ENCODE measurements around the gene CDC42BPA. TPM values are rescaled to one million over a fixed set of nuclear protein-coding genes. Genes with fewer than 3 reads are reported as not detected.
"Not testable (repeated sequence)": the region's sequence is repeated elsewhere in the genome, so short reads cannot be mapped to it uniquely, and the experiment has no call there.

The CDC42BPA gene
- total RNA-seq, 1 experiment from 2014 or later: 21.1 TPM

DNA sequence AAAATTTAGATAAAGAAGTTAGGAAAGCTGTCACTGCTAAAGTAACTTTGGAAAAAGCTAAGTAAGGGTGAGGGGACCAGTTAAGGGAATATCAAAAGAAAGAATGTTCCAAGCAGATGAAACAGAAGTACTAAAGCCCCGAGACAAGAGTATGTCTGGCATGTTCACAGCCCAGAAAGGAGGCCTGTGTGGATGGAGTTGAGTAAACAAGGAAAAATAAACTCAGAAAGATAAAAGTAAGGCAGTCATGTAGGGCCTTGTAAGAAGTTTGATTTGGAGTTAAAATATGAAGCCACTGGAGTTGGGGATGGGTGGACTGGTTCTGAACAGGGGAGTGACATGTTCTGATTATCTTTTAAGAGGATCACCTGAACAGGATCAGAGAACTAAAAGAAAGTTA, 177.9 kb downstream of the CDC42BPA start:
- in situ Hi-C loops (cut with HindIII; ENCODE audit: low pct_unique_long_range_greater_than_20kb, low sequenced_read_pairs): no loop called here
- DNase-seq (ENCODE audit: low read depth, low spot score): no peak

DNA sequence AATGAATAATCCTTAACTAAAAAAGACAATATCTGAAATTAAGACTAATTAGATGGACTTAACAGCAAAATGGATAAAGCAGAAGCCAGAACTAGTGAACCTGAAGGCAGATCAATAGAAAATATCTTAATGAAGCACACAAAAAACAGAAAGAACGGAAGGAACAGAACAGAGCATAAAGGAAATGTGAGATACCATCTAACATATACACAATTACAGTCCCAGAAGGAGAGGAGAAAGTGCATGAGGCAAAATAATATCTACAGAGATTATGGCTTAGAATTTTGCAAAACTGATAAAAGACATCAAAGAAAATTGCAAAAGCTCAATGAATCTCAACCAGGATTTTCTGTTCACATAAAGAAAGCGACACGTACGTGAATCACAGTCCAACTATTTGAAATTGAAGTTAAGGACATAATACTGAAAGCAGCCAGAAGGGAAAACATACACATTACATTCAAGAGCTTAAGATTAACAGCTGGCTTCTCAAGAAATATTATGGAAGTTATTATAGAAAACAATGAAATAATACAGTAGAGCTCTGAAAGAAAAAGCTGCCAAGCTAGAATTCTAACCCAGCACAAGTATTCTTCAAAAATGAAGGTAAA, 182.0 kb downstream of the CDC42BPA start:
- DNase-seq (ENCODE audit: low read depth, low spot score): no peak
- in situ Hi-C loops (cut with HindIII; ENCODE audit: low pct_unique_long_range_greater_than_20kb, low sequenced_read_pairs): no loop called here

DNA sequence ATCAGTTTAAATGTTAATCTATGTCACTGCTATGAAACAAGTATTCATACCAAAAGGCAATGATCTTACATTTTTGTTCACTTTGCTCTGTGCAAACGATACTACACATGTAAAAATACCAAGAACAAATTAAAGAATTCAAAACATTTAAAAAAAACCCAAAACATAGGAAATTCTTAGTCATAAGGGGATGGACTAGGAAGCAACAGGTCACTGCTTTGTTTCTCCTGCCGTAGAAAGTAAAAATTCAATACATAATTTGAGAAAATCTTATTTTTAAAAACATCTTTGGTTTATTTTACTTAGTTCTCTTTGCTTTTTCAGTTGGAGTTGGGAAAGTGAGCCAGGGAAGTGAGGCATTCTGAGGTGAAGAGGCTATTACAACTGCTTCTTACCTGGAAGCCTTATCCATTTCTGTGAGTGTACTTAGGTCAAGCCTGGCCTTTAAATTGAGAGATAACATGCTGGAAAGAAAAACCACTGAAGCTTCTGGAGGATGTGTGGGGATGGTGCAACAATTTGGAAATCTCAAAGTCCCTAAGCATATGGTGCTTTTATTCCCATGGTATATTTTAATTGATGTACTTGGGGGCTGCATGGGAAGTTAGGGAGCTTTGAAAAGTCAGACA, 183.5 kb downstream of the CDC42BPA start:
- no peak for DNase-seq (ENCODE audit: low read depth, low spot score)
- in situ Hi-C loops (cut with HindIII; ENCODE audit: low pct_unique_long_range_greater_than_20kb, low sequenced_read_pairs): no loop called here

DNA sequence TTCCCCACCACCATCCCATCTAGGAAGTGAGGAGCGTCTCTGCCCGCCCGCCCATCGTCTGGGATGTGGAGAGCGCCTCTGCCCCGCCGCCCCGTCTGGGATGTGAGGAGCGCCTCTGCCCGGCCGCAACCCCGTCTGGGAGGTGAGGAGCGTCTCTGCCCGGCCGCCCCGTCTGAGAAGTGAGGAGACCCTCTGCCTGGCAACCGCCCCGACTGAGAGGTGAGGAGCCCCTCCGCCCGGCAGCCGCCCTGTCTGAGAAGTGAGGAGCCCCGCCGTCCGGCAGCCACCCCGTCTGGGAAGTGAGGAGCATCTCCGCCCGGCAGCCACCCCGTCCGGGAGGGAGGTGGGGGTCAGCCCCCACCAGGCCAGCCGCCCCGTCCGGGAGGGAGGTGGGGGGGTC, 185.6 kb downstream of the CDC42BPA start:
- in situ Hi-C loops (cut with HindIII; ENCODE audit: low pct_unique_long_range_greater_than_20kb, low sequenced_read_pairs); DNase-seq (ENCODE audit: low read depth, low spot score): not testable (repeated sequence)

DNA sequence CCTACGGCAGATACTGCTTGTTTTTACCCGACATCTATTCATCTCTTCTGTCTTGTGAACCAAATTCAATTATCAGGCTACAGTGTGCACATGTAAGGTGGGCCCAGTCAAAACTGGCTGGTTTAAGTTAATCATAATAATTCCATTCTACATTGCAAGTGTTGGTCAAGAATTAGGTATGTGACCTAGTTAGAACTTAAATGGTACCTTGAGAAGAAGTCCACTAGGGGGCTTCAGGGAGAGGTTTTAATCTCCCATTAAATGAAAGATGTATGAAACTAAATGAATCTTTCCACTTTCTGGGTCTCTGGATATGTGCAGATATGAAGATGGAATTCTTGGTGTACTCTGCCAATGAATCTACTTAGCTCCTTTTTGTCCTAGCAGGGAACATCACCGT, 187.1 kb downstream of the CDC42BPA start:
- DNase-seq (ENCODE audit: low read depth, low spot score): peak; percentile 49
- in situ Hi-C loops (cut with HindIII; ENCODE audit: low pct_unique_long_range_greater_than_20kb, low sequenced_read_pairs): no loop called here

DNA sequence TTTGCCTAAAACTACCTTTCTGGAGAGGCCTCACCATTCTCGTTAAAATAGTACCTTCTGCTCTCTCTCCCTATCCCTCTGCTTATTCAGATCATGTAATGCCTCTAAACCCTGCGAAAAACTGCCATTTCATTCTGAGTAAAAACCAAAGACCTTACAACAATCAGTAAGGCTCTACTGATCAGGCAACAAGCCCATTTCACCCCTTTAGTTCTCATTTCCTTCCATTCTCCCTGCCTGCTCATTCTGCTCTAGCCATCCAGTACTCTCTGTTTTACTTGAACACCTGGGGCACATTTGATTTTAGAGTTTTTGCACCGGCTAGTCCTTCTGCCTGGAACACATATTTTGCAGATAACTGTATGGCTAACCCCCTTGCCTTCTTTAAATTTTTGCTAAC, 190.4 kb downstream of the CDC42BPA start:
- DNase-seq (ENCODE audit: low read depth, low spot score): no peak
- in situ Hi-C loops (cut with HindIII; ENCODE audit: low pct_unique_long_range_greater_than_20kb, low sequenced_read_pairs): no loop called here

DNA sequence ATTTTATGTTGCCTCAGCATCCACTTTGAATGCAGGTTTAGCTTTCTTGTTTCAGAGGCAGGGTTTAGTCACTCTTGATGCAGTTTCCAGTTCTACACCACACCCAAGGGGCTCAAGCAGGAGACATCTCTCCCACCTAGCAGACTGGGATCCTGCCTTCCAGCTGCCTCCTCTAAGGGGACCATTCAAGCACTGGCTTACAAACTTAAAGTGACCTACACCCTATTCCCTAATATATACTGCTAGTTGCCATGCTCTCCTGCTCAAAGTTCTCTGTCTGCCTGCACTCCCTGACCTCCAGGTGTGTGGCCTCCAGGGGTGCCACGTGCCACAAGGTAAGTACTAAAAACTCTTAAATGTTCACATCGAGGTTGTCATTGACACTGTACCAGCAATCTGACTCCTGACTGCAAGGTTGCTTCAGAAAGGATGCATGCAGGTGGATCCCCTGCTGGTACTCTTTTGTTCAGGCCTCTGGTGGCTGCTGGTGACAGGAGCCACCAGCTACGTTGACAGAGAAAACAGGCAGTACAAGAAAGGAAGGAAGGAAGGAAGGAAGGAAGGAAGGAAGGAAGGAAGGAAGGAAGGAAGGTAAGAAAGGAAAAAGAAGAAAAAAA, 192.3 kb downstream of the CDC42BPA start:
- no peak for DNase-seq (ENCODE audit: low read depth, low spot score)
- in situ Hi-C loops (cut with HindIII; ENCODE audit: low pct_unique_long_range_greater_than_20kb, low sequenced_read_pairs): no loop called here

DNA sequence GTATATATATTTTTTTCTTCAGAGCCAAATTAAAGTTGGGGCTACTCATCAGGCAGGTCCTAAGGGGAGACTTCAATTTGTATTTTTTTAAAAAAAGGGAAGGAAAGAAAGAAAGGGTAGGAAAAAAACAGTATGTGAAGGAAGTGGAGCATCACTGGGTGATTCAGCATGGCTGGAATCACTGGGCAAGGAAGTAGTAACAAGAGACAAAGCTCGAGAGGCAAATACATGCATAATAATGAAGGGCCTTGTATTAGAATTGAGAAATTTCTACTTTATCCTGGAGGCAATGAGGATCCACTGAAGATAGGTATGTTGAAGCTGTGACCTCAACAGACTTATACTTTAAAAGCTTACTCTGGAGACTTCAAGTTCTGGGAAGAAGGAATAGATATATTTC, 193.8 kb downstream of the CDC42BPA start:
- in situ Hi-C loops (cut with HindIII; ENCODE audit: low pct_unique_long_range_greater_than_20kb, low sequenced_read_pairs): no loop called here
- DNase-seq (ENCODE audit: low read depth, low spot score): no peak

DNA sequence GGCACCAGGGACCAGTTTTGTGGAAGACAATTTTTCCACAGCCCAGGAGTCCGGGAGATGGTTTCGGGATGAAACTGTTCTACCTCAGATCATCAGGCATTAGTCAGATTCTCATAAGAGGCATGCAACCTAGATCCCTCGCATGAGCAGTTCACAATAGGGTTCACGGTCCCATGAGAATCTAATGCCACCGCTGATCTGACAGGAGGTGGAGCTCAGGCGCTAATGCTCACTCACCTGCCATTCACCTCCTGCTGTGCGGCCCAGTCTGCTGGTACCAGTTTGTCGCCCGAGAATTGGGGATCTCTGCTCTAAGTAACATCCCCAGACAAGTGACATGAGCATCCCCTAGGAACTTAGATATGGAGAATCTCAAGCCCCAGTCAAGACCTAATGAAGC, 197.5 kb downstream of the CDC42BPA start:
- DNase-seq (ENCODE audit: low read depth, low spot score): no peak
- in situ Hi-C loops (cut with HindIII; ENCODE audit: low pct_unique_long_range_greater_than_20kb, low sequenced_read_pairs): no loop called here

DNA sequence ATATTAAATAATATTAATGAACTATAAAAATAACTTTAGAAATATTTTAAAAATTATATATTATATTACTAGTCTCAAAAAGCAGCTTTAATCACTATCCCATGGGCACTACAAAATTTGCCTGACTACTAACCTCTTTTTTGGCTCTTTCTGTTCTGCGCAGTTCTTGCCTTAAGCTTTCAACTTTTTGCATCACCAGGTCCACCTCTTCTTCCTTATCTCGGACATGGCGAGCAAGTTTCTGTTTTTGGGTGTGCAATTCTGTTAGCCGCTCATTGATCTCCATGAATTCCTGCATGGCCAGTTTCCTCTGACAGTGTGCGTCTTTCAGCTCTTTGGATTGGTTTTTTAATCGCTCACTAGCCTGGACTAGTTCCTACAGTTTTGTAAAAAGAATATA, 205.8 kb downstream of the CDC42BPA start:
- in situ Hi-C loops (cut with HindIII; ENCODE audit: low pct_unique_long_range_greater_than_20kb, low sequenced_read_pairs): no loop called here
- no peak for DNase-seq (ENCODE audit: low read depth, low spot score)

DNA sequence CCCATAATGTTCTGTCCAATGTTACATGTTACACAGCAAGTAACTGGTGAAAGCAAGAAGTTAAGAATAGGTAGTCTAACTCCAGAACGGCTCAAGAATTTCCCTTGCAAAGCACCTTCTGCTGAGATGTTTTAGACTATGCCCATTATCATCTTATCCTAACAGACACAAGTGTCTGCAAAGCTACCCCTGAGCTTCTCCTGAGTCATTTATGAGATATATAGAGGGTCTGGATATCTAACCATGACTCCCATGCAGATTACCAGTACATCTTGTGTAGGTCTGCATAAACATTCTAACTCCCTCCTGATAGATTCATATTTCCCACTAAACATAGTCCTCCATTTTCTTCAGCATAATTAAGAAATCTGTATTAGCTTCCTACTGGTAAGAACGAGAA, 206.5 kb downstream of the CDC42BPA start:
- in situ Hi-C loops (cut with HindIII; ENCODE audit: low pct_unique_long_range_greater_than_20kb, low sequenced_read_pairs): no loop called here
- no peak for DNase-seq (ENCODE audit: low read depth, low spot score)

DNA sequence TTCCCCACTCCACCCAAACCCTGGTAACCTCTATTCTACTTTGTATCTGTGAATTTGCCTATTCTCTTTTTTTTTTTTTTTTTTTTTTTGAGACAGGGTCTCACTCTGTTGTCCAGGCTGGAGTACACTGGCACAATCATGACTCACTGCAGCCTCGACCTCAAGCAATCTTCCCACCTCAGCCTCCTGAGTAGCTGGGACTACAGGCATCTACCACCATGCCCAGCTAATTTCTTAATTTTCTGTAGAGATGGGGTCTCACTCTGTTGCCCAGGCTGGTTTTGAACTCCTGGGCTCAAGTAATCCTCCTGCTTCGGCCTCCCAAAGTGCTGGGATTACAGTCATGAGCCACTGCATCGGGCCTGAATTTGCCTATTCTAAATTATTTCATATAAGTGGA, 213.0 kb downstream of the CDC42BPA start:
- DNase-seq (ENCODE audit: low read depth, low spot score); in situ Hi-C loops (cut with HindIII; ENCODE audit: low pct_unique_long_range_greater_than_20kb, low sequenced_read_pairs): not testable (repeated sequence)

DNA sequence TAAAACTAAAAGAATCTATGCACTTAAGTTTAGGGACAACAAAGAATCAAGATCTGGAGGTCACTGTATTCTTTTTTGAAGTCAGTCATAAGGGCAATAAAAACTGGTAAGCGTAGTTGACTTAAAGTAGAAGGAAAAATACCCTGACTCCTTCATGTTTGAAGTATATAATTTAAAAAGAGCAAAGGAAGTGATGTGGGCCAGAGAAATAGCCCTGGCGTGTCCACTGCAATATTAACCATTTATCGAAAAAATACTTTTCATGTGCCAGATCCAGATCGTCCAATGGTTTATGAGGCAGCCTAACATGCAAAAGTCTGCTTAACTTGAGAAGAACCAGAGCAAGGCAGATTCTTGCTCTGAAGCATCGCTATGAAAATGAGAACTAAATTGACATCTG, 216.2 kb downstream of the CDC42BPA start:
- DNase-seq (ENCODE audit: low read depth, low spot score): no peak
- in situ Hi-C loops (cut with HindIII; ENCODE audit: low pct_unique_long_range_greater_than_20kb, low sequenced_read_pairs): no loop called here

DNA sequence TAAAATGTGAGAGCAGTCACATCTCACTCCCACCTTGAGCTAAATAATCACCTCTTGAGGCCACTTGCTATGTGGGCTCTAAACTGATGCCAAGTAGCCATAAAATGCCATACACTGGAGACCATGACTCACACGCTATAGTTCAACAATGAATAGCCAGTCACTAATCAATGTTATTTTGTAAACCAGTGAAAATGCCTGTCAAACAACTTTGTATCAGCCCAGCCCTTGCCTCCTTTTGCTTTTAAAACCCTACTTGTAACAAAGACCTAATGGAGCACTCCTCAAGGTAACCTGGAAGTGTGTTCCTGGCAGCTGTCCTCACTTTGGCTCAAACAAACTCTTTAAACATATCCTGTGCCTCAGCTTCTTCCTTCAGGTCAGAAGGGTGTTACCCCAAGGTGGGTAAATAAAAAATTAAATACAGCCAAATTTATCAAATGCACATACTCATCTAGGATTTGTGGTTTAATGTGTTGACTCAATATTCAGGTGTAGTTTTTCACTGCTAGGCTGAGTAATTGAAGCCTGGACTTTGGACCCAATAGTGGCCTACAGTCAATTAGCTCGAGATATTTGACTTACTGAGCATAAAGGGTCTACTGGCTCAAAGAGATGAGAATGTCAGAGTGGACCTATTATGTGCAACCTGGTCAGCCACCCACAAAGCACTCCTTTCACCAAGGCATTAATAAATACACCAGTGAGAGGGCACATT, 223.9 kb downstream of the CDC42BPA start:
- DNase-seq (ENCODE audit: low read depth, low spot score): no peak
- in situ Hi-C loops (cut with HindIII; ENCODE audit: low pct_unique_long_range_greater_than_20kb, low sequenced_read_pairs): no loop called here

DNA sequence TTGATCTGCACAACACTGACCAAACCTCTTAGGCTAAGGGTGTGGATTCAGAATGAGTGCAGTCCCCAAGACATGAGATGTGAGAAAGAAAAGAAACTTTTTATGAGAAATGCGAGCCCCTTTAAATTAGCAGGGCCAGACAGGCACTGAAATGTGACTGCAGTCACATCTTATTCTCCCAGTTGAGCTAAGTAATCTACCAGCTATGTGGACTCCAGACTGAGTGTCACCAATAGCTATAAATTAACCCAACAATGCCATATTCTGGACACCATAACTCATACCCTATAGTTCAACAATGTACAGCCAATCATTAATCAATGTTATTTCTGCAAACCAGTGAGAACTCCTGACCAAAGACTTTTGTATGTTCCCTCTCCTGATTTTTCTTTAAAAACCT, 225.0 kb downstream of the CDC42BPA start:
- no peak for DNase-seq (ENCODE audit: low read depth, low spot score)
- in situ Hi-C loops (cut with HindIII; ENCODE audit: low pct_unique_long_range_greater_than_20kb, low sequenced_read_pairs): no loop called here

DNA sequence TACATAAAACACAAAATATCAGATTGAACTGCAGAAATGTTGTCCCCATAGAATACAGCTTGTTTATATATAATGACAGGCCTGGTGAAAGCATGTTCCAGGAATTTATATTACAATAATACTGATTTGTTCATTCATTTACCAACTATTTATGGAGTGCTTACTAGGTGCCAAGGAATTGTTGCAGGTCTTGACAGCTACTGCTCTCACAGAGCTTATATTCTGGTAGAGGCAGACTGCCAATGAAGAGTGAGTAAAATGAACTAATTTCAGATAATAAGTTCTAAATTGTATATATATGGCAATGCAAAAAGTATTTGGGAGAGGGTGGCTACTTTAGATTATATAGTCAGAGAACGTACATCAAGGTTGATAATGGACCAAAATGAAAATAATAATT, 226.2 kb downstream of the CDC42BPA start:
- no peak for DNase-seq (ENCODE audit: low read depth, low spot score)
- in situ Hi-C loops (cut with HindIII; ENCODE audit: low pct_unique_long_range_greater_than_20kb, low sequenced_read_pairs): no loop called here

DNA sequence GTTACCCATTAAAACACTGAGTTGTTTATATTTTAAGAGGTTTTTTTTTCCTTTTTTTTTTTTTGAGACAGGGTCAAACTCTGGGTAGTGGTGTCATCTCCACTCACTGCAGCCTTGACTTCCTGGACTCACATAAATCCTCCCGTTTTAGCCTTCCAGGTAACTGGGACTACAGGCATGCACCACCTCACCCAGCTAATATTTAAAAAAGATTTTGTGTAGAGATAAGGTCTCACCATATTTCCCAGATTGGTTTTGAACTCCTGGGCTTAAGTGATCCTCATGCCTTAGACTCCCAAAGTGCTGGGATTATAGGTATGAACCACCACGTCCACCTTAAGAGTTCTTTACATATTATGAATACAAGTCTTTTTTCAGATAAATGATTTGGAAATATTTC, 231.7 kb downstream of the CDC42BPA start:
- DNase-seq (ENCODE audit: low read depth, low spot score): no peak
- in situ Hi-C loops (cut with HindIII; ENCODE audit: low pct_unique_long_range_greater_than_20kb, low sequenced_read_pairs): no loop called here

DNA sequence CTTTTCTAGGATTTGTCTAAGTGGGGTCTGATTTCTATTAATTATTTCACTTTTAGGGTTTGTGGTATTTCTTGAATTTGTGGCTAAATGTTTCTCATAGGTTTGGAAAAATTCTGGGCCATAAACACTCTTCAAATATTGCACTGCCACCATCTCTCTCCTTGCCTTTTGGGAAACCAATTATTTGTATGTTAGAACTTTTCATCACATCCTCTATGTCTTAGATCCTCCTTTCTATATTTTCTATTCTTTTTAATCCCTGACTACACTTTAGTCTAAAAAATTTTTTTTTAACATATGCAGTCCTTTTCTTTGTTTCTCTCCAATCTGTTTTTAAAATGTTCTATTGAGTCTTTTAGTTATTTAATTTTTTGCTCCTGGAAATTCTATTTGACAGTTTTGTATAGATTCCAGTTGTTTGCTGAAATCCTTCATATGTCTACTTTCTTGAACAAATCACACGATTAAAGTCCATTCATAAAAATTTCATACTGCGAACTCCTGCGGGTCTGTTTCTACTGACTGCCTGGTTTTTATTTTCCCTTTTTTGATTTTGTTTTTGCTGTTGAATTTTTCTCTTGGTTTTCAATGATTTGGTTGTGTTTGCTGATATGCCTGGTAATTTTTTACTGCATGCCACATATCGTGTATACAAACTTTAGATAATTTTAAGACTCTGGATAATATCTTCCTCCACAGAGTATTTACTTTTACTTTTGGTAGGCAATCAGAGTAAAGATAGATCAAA, 235.1 kb downstream of the CDC42BPA start:
- DNase-seq (ENCODE audit: low read depth, low spot score): no peak
- in situ Hi-C loops (cut with HindIII; ENCODE audit: low pct_unique_long_range_greater_than_20kb, low sequenced_read_pairs): no loop called here

Measured in SK-MEL-5 (cell line).